Urothelium cell line (cell line): ENCODE results near the gene STRAP.
"Not testable (repeated sequence)": the region's sequence is repeated elsewhere in the genome, so short reads cannot be mapped to it uniquely, and the experiment has no call there.

ENCODE experiments used
- DNase-seq: peaks from one replicate; pipeline ENCODE4 v3.0.0; 2011; ENCODE audit warnings: low spot score, mixed read lengths
- FAIRE-seq: peaks from 2 replicates; lab custom pipeline; 2011; peaks lifted over from hg19 to GRCh38; lab: Jason Lieb, UNC

The STRAP gene

DNA sequence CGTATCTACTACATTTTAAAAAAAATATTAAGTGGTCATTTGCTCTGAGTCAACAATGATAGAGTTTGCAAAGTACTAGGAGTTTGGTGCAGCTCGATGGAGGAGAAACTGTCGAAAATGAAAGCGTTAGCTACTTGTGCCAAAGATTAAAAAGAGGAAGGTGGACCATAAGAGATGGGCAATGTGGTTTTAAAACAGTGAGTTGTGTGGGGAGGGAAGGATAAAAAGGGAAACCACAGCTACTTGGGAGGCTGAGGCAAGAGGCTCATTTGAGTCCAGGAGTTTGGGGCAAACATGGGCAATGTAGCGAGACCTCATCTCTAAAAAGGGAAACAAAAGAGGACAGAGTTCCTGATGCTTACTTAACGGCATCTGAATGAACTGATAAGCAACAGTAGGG is 18.2 kb upstream of the STRAP start:
- no peak for FAIRE-seq
- DNase-seq, result no peak

DNA sequence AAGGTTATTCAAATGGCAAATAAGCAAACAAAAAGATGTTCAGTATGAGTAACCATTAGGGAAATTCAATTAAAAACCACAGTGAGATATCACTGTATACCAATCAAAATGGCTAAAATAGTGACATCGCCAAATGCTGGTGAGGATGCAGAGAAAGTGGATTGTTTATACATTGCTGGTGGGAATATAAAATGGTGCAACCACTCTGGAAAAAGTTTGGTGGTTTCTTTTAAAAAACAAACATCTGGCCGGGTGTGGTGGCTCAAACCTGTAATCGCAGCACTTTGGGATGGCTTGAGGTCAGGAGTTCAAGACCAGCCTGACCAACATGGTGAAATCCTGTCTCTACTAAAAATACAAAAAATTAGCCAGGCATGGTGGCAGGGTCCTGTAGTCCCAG is 14.0 kb upstream of the STRAP start:
- FAIRE-seq (no peak), DNase-seq (no peak)

DNA sequence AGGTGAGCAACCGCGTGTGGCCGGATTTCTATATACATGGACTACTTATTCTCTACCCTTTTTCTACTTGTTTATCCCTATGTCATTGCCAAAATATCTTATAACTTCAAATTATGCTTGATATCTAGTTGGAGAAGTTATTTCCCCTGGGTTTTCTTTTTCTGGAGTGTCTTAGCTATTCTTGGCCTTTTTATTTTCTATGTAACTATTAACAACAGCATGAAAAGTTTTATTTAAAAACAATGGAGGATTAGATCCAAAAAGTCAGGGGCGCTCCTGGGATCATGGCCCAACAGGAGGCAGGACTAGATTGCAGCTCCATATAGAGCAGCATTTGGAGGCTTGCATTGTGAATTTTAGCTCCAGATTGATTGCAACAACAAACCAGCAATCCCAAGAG is 8.6 kb upstream of the STRAP start:
- no peak for DNase-seq
- no peak for FAIRE-seq

DNA sequence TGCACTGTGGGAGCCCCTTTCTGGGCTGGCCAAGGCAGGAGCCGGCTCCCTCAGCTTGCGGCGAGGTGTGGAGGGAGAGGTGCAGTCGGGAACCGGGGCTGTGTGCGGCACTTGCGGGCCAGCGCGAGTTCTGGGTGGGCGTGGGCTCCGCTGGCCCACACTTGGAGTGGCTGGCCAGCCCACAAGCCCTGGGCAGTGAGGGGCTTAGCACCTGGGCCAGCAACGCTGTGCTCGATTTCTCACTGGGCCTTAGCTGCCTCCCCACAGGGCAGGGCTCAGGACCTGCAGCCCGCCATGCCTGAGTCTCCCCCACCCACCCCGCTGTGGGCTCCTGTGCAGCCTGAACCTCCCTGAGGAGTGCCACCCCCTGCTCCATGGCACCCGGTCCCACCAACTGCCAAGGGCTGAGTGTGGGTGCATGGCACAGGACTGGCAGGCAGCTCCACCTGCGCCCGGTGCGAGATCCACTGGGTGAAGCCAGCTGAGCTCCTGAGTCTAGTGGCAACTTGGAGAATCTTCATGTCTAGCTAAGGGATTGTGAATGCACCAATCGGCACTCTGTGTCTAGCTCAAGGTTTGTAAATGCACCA is 7.5 kb upstream of the STRAP start:
- DNase-seq, FAIRE-seq: not testable (repeated sequence)

DNA sequence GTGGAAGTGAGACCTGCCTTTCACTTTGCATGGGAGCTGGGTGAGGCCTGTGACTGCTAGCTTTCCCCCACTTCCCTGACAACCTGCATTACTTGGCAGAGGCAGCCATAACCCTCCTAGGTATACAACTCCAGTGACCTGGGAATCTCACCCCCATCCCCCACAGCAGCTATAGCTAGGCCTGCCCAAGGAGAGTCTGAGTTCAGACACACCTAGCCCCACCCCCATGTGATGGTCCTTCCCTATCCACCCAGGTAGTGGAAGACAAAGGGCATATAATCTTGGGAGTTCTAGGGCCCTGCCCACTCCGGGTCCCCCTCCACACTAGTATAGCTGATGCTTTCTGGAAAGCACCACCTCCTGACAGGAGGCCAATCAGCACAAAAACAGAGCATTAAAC is 6.3 kb upstream of the STRAP start:
- FAIRE-seq (no peak), DNase-seq (no peak)

DNA sequence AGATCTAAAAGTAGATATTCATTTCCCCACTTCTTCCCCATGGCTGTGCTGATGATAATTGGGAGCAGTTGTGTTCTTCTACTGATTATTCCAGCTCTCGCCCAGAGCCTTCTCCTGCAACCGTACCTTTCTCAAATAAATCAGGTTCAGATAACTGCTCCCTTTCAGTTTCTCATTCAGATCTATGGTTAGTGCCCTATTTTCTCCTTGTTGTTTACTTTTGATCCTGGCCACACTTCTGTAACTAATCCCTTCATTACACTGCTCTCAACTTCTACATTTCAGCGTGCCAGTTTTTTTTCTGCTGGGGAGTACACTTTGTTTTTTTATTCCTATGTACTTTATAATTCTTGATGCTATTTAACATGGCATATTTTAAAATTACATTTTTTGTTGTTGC is 2.8 kb upstream of the STRAP start:
- FAIRE-seq (no peak), DNase-seq (no peak)

DNA sequence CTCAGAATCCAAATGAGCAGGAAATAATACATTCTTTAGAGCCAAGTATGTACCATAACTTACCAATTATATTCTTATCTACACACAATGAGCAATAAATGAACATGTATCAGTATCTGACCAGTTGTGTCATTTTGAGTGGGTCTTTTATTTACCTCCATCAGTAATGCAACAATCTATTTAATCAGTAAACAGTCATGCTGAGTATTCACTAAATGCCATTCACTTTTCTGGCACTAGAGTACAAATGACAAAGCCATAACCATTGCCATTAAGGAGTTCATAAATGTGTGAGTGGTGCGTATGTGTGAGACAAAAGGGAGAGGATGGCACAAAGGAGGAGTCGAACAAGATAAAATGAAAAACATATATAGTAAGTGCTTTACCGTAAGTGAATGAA is 1.5 kb upstream of the STRAP start:
- no peak for FAIRE-seq
- DNase-seq, result no peak

DNA sequence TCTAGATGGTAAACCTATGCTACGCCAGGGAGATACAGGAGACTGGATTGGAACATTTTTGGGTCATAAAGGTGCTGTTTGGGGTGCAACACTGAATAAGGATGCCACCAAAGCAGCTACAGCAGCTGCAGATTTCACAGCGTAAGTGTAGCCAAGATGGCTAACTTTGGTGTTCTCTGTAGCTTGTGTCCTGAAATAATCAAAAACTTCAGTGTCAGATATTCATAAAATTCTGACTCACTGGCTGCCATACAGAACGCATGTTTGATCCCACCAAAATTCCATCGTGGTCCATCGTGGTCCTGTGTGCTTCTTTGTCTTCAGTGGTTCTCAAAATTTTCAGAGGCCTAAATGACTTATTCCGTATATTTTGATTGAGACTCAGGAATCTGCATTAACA is 1.3 kb downstream of the STRAP start:
- FAIRE-seq, result no peak

DNA sequence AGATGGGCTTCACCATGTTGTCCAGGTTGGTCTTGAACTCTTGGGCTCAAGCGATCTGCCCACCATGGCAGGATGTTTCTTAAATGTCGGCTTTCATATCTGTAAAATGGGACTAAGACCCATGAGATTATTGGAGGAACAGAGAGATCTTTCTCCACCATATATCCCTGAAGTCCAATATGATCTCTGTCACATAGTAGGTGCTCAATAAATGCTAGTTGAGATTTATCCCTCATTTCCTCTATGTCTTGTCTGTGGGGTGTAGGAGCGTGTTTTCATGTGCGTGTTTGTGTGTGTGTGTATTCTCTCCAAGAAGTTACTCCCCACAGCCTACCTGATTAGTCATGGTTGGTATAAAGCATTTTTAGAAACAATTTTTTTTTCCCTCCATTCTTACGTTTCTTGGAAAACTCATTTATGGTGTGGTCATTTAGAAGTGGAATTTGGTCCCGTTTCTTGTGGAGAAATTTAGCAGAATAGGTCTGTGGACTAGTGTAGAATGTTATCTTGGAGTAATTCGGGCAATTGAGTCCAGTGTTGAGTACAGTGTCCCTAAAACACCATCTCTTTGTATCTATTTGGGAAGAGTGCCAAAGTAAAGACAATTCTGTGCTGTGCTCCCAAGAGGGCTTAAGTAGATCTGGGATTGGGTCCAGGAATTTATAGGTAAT is 4.3 kb downstream of the STRAP start:
- no peak for FAIRE-seq
- DNase-seq, result no peak

More for the DNA sequence above, 1.3 kb downstream of the STRAP start:
- no peak for DNase-seq

DNA sequence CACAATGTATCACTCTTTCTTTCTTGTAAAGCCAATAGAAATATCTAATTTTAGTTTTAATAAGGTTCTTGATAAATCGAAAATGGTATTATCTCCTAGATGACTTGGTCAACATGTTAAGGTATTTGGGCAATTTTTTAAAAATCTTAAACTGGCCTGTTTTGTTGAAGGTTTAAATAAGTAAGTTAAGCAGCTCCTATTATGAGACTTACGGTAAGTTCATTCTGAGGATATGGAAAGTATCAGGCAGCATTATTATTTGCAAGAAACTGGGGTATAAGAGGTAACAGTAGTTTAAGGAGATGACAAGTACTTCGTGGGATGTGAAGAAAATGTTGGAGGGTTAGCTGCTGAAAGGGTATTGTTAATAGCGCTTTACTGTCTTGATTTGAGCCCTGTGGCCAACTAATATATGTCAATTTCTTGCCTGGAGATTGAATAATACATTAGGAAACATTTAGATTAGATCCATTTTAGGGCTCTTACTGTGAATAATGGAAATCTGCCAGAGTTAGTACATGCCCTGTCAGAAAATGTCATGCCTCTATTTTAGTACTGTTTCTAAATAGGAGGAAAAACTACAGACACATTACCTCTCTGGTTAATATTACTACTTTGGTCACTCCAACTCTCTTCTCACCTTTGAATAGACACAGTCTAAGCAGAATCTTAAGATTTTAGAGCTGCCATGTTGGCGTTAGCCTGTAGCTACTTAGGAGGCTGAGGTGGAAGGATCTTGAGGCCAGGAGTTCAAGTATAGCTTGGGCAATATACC is 5.0 kb downstream of the STRAP start:
- no peak for DNase-seq
- FAIRE-seq, result no peak

DNA sequence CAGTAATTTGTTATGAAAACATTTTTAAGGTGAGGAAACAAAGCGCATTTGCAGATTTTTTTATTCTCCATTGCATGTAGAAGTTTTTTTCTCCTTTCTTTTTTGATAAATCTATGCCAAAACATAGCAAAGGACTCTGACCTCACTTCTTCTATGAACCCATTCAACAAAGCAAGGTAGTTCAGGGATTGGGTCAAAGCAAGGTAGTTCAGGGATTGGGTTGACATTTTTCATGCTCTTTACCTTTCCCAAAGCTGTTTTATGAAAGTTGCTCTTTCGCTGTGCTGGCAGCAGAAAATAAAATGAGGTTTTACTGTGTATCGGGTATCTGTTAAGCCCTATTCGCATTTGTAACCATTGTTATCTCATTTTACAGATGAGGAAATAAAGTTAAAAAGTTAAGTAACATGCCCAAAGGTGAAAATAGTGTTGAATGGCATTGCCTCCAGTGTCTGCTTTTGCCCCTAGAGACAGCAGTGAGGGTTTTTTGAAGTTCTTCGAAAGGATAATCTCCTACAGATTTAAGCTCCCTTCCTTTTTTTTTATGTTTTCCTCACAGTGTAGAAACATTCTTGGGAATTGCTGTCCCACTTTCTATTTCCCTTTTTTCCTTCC is 10.6 kb downstream of the STRAP start:
- FAIRE-seq, result no peak
- DNase-seq, result no peak

DNA sequence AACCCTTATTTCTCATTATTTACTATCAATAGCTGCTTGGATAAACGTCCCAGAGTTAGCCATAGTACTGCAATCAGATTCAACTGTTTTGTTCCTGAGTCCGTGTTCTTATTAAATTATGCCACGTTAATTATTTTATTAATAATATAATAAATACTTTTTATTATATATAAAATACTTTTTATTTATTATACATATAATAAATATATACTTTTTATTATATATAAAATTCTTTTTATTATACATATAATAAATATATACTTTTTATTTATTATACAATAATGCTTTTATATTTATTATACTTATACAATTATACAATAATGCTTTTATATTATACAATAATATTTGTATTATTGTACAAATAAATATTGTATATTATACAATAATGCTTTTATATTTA is 11.1 kb downstream of the STRAP start:
- DNase-seq, result no peak
- FAIRE-seq, result no peak

DNA sequence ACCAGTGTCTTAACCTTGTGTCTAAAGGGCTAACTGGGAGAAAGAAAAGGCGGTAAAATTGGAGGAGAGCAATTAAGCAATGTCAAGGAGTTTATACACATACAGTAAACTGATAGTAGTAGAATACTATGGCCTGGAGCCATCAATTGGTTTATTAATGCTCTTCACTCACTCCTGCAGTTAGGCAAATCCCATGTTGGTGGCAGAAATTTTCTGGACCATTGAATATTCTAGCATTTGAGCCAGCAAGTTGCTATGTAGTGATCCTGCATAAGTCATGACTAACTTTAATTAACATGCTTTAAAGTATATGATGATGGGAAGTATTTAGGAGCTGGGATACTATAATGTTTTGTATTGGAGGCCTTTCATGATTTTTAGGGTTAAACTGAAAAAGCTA is 14.7 kb downstream of the STRAP start:
- DNase-seq (no peak), FAIRE-seq (no peak)

DNA sequence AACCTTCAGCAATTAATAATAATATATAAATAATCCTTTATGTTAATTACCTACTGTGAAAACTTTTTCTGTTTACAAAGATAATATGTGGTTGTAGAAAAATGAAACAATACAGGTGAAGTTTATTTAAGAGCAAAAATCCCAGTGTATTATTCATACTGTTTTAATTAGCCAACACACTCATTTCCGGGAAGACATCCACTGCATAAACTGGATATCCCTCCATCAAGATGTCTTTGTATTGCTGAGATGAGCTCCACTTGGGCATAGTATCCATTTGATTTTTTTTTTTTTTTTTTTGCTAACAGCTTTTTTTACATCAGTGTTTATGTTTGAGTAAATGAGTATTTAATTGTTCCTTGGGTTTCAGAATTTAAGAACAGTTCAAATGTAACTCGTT is 15.2 kb downstream of the STRAP start:
- DNase-seq, result no peak
- FAIRE-seq, result no peak

DNA sequence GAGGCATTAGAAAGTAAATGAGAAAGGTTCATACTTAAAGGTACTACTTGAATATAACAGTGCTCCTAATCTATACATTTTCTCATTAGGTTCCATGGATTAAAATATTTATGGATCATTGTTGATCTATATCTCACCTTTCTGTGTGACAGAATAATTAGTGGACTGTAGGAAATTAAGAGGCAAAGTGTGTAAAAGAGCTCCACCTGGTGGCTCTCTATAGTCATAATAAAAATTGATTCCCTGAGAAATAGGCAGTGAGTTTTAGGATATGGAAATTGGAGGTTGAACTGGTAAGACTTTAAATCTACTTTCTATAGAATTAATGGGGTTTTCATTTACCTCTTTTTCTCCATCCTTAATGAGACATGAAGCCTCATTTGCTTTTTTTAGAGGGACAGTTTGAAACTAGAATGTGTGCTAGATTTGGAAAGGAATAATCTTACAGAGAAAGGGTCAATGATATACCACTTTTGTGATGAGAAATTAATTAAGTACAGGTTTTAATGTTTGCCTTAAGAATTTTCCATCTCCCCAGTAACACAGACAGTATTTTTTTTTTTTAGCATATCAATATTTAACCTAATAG is 17.2 kb downstream of the STRAP start:
- DNase-seq (no peak), FAIRE-seq (no peak)

DNA sequence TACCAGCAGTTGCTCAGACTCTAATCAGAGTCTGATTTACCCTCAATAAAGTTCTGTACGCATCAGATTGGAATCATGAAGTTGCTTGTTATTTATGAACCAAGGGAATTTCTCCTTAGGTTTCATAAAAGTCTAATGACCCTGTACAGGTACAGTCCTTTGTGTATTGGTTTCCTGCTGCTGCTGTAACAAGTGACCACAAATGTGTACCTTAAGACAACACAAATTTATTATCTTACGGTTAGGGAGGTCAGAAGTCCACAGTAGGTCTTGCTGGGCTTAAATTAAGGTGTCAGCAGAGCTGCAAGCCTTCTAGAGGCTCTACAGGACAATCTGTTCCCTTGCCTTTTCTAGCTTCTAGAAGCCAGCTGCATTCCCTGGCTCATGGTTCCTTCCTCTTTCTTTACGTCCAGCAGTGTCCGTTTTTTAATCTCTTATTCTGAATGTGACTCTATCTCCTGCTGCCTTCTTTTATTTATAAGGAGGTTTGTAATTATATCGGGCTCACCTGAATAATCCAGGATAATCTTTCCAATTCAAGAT is 22.3 kb downstream of the STRAP start:
- DNase-seq, result no peak
- FAIRE-seq, result no peak

DNA sequence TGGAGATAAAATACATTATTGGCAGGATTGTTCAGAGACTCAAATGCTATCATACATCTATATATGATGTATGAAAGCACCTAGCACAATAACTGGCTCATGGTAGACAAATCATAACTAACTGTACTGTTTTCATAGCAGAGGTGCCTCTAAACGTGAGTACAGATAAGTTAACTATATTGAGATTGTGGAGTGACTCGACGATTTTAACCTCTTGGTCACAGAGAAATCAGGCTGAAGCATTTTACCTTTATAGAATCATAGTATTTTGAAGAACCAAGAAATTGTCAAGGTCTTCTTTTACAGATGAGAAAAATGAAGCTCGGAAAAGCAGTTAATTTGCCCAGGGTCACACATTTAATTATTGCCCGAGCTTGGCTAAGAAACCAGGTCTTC is 28.3 kb downstream of the STRAP start:
- FAIRE-seq (no peak), DNase-seq (no peak)

DNA sequence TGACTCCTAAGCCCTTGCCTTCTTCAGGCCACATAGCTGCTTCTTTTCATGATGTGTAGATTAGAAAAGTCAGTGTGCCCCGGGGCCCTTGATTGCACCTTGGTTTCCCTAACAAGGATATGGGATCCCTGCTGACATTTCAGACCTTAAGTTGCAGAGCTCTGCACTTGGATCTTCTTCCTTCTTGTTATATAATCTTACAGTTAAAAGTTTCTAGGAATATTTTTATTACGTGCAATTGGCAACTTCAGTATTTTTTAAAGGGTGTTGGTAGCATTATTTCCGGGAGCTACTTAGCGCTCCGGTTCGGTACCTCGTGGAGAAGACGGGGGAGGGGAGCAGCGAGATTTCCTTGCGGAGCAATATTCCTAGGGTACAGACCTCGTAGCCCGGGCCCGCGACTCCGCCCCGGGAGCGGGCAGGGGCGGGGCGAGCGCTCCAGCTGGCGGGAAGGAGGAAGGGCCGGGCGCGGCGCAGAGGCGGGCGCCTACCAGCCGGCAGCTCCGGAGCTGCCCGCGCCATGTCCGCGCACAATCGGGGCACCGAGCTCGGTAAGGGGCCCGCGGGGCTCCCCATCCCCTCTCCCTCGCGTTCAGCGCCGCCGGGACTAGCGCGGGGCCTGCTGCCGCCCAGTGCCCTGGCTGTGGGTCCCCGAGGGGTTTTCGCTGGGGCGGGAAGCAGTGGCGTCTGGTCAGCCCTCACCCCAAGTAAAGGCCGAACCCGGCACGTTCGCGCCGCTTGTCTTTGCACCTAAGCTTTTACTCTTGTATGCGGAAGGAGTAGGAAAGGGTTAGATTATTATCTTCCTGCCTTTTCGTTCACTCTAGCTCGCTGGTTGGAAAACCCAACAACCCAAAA is 28.9 kb downstream of the STRAP start, which contains the start of gene DERA:
DERA (plus strand) TSS at position 469 of the 858 bp plus-strand sequence; CDS start at position 521, 52 bp downstream.
- peak; percentile 90 for DNase-seq
- no peak for FAIRE-seq

DNA sequence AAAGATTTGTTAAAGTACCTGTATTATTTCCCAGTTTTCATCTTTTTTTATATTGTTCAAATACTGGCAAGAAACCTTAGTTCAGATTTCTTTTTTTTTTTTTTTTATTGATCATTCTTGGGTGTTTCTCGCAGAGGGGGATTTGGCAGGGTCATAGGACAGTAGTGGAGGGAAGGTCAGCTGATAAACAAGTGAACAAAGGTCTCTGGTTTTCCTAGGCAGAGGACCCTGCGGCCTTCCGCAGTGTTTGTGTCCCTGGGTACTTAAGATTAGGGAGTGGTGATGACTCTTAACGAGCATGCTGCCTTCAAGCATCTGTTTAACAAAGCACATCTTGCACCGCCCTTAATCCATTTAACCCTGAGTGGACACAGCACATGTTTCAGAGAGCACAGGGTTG is 29.7 kb downstream of the STRAP start:
- not testable (repeated sequence) for FAIRE-seq, DNase-seq

DNA sequence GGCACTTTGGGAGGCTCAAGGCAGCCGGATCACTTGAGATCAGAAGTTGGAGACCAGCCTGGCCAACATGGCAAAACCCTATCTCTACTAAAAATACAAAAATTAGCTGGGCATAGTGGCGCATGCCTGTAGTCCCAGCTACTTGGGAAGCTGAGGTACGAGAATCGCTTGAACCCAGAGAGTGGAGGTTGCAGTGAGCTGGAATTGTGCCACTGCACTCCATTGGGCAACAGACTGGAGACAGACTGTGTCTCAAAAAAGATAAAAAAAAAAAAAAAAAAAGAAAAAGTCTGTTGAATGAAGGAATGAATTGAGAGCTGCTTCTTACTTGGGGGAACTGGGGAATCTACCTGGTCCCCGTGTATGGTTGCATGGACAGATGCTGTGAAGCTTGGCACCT is 31.9 kb downstream of the STRAP start:
- FAIRE-seq, DNase-seq: not testable (repeated sequence)
